Mesodermal cell (in vitro differentiated cells): ENCODE data around the gene MPDU1.
"Not testable (repeated sequence)": the region's sequence is repeated elsewhere in the genome, so short reads cannot be mapped to it uniquely, and the experiment has no call there.

Experiments used
- H3K27ac ChIP-seq: 2 replicates; pipeline ENCODE4 v1.7.0; 2013; ENCODE audit warnings: mild to moderate bottlenecking, low read depth, low read length, moderate library complexity; ENCODE audit not compliant: severe bottlenecking
- H3K36me3 ChIP-seq: 2 replicates; pipeline ENCODE4 v1.7.1; 2013; ENCODE audit warnings: mild to moderate bottlenecking, low read length, moderate library complexity; ENCODE audit not compliant: control insufficient read depth, insufficient read depth
- H3K4me1 ChIP-seq: one replicate; pipeline ENCODE4 v1.7.1; 2013; ENCODE audit warnings: mild to moderate bottlenecking, low read length; ENCODE audit not compliant: insufficient read depth, control insufficient read depth, poor library complexity, severe bottlenecking
- H3K4me3 ChIP-seq: 2 replicates; pipeline ENCODE4 v1.7.0; 2013; ENCODE audit warnings: low read length, control low read depth, mild to moderate bottlenecking; ENCODE audit not compliant: insufficient read depth, poor library complexity, severe bottlenecking; ENCODE audit errors: extremely low read depth
- H3K9me3 ChIP-seq: 2 replicates; pipeline ENCODE4 v1.7.1; 2013; ENCODE audit warnings: mild to moderate bottlenecking, low read length, moderate library complexity; ENCODE audit not compliant: control insufficient read depth
- WGBS, 2 experiments: methylation state at CpG; one replicate each; pipeline ENCODE4 v1.1.5; 2013; ENCODE audit warnings: missing lambda C conversion rate in 2 of 2; ENCODE audit not compliant: insufficient coverage in 2 of 2; 5-methylcytosine and 5-hydroxymethylcytosine counted together

The MPDU1 gene

GRCh38 chr17:7593296-7593695 is 9.6 kb downstream of the MPDU1 start:
- no peak overlapping the region for H3K27ac ChIP-seq
- 84 to 98% methylated on average over 7 to 8 of the region's 12 CpGs for WGBS, 2 experiments
- no peak overlapping the region for H3K4me3 ChIP-seq
- peaks cover 83% of the 10 kb centered on the region for H3K36me3 ChIP-seq
- H3K4me1 ChIP-seq, result peaks cover 24% of the 10 kb centered on the region
- no peaks in the 10 kb centered on the region for H3K9me3 ChIP-seq

GRCh38 chr17:7597561-7597960 is 13.9 kb downstream of the MPDU1 start:
- H3K9me3 ChIP-seq, H3K4me3 ChIP-seq, H3K27ac ChIP-seq, H3K4me1 ChIP-seq: not testable (repeated sequence)
- WGBS, 2 experiments, result 80 to 92% methylated on average over 1 to 2 of the region's 5 CpGs
- peaks cover 92% of the 10 kb centered on the region for H3K36me3 ChIP-seq

GRCh38 chr17:7606280-7606679 is 22.6 kb downstream of the MPDU1 start:
- 82 to 100% methylated on average over 3 of the region's 4 CpGs for WGBS, 2 experiments
- Histone ChIP-seq H3K4me1 (no peaks in the 10 kb centered on the region), H3K27ac (no peak overlapping the region), H3K36me3 (peaks cover 88% of the 10 kb centered on the region), H3K9me3 (no peaks in the 10 kb centered on the region), H3K4me3 (no peak overlapping the region)

- 100% methylated on average over 2 of the region's 2 CpGs; no CpG with 5 or more reads in 1 of the 2 experiments for WGBS, 2 experiments
These were observed 27.0 kb downstream of the MPDU1 start for GRCh38 chr17:7610641-7611040.

GRCh38 chr17:7611635-7612293 is 28.1 kb downstream of the MPDU1 start:
- Histone ChIP-seq H3K27ac (no peak overlapping the region), H3K9me3 (no peaks in the 10 kb centered on the region), H3K36me3 (peaks cover 44% of the 10 kb centered on the region), H3K4me1 (peaks cover 5% of the 10 kb centered on the region), H3K4me3 (no peak overlapping the region)
- 100% methylated on average over 1 to 2 of the region's 3 CpGs for WGBS, 2 experiments

More at GRCh38 chr17:7610641-7611040, 27.0 kb downstream of the MPDU1 start:
- H3K27ac ChIP-seq, result no peak overlapping the region
- H3K4me1 ChIP-seq, result peaks cover 5% of the 10 kb centered on the region
- H3K9me3 ChIP-seq, result no peaks in the 10 kb centered on the region
- H3K4me3 ChIP-seq, result no peak overlapping the region
- H3K36me3 ChIP-seq, result peaks cover 55% of the 10 kb centered on the region

- H3K36me3 ChIP-seq, result peaks cover 43% of the 10 kb centered on the region
- no peak overlapping the region for H3K27ac ChIP-seq
- H3K4me1 ChIP-seq, result peaks cover 5% of the 10 kb centered on the region
- WGBS, 2 experiments, result 93 to 95% methylated on average over 1 of the region's 1 CpG
- H3K4me3 ChIP-seq, result peak overlapping the region; percentile 84
- H3K9me3 ChIP-seq, result no peaks in the 10 kb centered on the region
These were observed 28.6 kb downstream of the MPDU1 start for GRCh38 chr17:7612294-7612640.

GRCh38 chr17:7613769-7614424 is 30.2 kb downstream of the MPDU1 start:
- 11 to 13% methylated on average over 15 to 17 of the region's 20 CpGs for WGBS, 2 experiments
- peak overlapping the region; percentile 84 for H3K4me3 ChIP-seq
- peaks cover 5% of the 10 kb centered on the region for H3K4me1 ChIP-seq
- peak overlapping the region; percentile 91 for H3K27ac ChIP-seq
- H3K36me3 ChIP-seq, result peaks cover 29% of the 10 kb centered on the region
- no peaks in the 10 kb centered on the region for H3K9me3 ChIP-seq

GRCh38 chr17:7614425-7615264 is 31.0 kb downstream of the MPDU1 start, which contains the start of gene FXR2:
TSS of gene FXR2 (minus strand) at chr17:7614897. CDS start at chr17:7614532, 365 bp downstream.
- WGBS, 2 experiments, result 0% methylated on average over 55 to 75 of the region's 93 CpGs
- H3K36me3 ChIP-seq, result peaks cover 21% of the 10 kb centered on the region
- peaks cover 5% of the 10 kb centered on the region for H3K4me1 ChIP-seq
- peak within 1 kb of the TSS; percentile 84 for H3K4me3 ChIP-seq
- no peaks in the 10 kb centered on the region for H3K9me3 ChIP-seq
- H3K27ac ChIP-seq, result peak within 1 kb of the TSS; percentile 91

- peak overlapping the region; percentile 31 for H3K4me3 ChIP-seq
These were observed 31.7 kb downstream of the MPDU1 start for GRCh38 chr17:7615265-7615747.

GRCh38 chr17:7618608-7619007 is 35.0 kb downstream of the MPDU1 start:
- 94 to 96% methylated on average over 4 of the region's 5 CpGs for WGBS, 2 experiments
- no peak overlapping the region for H3K27ac ChIP-seq
- no peaks in the 10 kb centered on the region for H3K36me3 ChIP-seq
- H3K4me1 ChIP-seq, result no peaks in the 10 kb centered on the region
- H3K9me3 ChIP-seq, result no peaks in the 10 kb centered on the region
- no peak overlapping the region for H3K4me3 ChIP-seq

More at GRCh38 chr17:7615265-7615747, 31.7 kb downstream of the MPDU1 start:
- H3K36me3 ChIP-seq, result peaks cover 17% of the 10 kb centered on the region
- 17 to 29% methylated on average over 15 to 18 of the region's 28 CpGs for WGBS, 2 experiments
- peaks cover 5% of the 10 kb centered on the region for H3K4me1 ChIP-seq
- peak overlapping the region; percentile 91 for H3K27ac ChIP-seq
- no peaks in the 10 kb centered on the region for H3K9me3 ChIP-seq
